Measurements from ENCODE around the gene DENND4C. TPM values are rescaled to one million over a fixed set of nuclear protein-coding genes. Genes with fewer than 3 reads are reported as not detected.

Gene DENND4C
- total RNA-seq, 2 experiments from 2014 or later: 18.8 to 28.6 TPM

- Histone ChIP-seq H4K20me1 (ENCODE audit: insufficient read depth, low read length) (no peaks in the 10 kb centered on the region), H3K4me3 (ENCODE audit: low read depth, low read length, poor library complexity, severe bottlenecking) (no peak overlapping the region), H3K9me3 (ENCODE audit: low read length) (no peaks in the 10 kb centered on the region), H3K9me2 (ENCODE audit: insufficient read depth, low read length) (no peaks in the 10 kb centered on the region), H3K4me1 (ENCODE audit: insufficient read depth, low read length, poor library complexity, severe bottlenecking) (no peaks in the 10 kb centered on the region), H3K4me2 (ENCODE audit: low read length) (no peak overlapping the region), H3K79me2 (ENCODE audit: insufficient read depth, low read depth, low read length) (no peaks in the 10 kb centered on the region), H3K27ac (ENCODE audit: low read depth, low read length, poor library complexity, severe bottlenecking) (no peak overlapping the region), H2AFZ (ENCODE audit: low read length) (no peak overlapping the region; the same call in 1 of the 2 replicates), H3K36me3 (ENCODE audit: insufficient read depth, low read length) (no peaks in the 10 kb centered on the region)
- TF ChIP-seq CTCF (conservative IDR thresholded peaks at IDR 0.05; ENCODE audit: low read length) (no peak), EZH2phosphoT487 (IDR thresholded peaks at IDR 0.05; ENCODE audit: borderline replicate concordance, low read depth, low read length) (no peak)
- ChIA-PET POLR2A (interaction anchor here (0.6 to 1.5 kb wide), 6 partner anchors 17 to 535 kb away, joined by 3 to 8 read pairs (median 4); no protein-coding TSS in a partner anchor), CTCF (ENCODE audit: unreplicated experiment) (no interaction called here)
- DNase-seq (ENCODE audit: low spot score): no peak
- intact Hi-C loops (cut with micrococcal nuclease; ENCODE audit: unreplicated experiment): no loop called here
- no TSS peak for BruUV-seq (replicated peaks)
These were observed 28.3 kb upstream of the DENND4C start for GRCh38 chr9:19201899-19202891.

GRCh38 chr9:19203058-19203457 is 27.4 kb upstream of the DENND4C start:
- Histone ChIP-seq H3K9me2 (ENCODE audit: insufficient read depth, low read length) (no peaks in the 10 kb centered on the region), H3K4me2 (ENCODE audit: low read length) (no peak overlapping the region), H3K79me2 (ENCODE audit: insufficient read depth, low read depth, low read length) (no peaks in the 10 kb centered on the region), H3K9me3 (ENCODE audit: low read length) (no peaks in the 10 kb centered on the region), H3K4me1 (ENCODE audit: insufficient read depth, low read length, poor library complexity, severe bottlenecking) (no peaks in the 10 kb centered on the region), H3K36me3 (ENCODE audit: insufficient read depth, low read length) (no peaks in the 10 kb centered on the region), H3K27ac (ENCODE audit: low read depth, low read length, poor library complexity, severe bottlenecking) (no peak overlapping the region), H2AFZ (ENCODE audit: low read length) (no peak overlapping the region), H4K20me1 (ENCODE audit: insufficient read depth, low read length) (no peaks in the 10 kb centered on the region), H3K4me3 (ENCODE audit: low read depth, low read length, poor library complexity, severe bottlenecking) (no peak overlapping the region)
- TF ChIP-seq EZH2phosphoT487 (IDR thresholded peaks at IDR 0.05; ENCODE audit: borderline replicate concordance, low read depth, low read length) (no peak), CTCF (conservative IDR thresholded peaks at IDR 0.05; ENCODE audit: low read length) (no peak)
- POLR2A ChIA-PET: interaction anchor here (0.6 kb wide), 2 partner anchors 20 to 536 kb away, joined by 3 to 4 read pairs; no protein-coding TSS in a partner anchor
- CTCF ChIA-PET (ENCODE audit: unreplicated experiment): no interaction called here
- DNase-seq (ENCODE audit: low spot score): no peak
- no TSS peak for BruUV-seq (replicated peaks)
- intact Hi-C loops (cut with micrococcal nuclease; ENCODE audit: unreplicated experiment): no loop called here

- no peaks in the 10 kb centered on the region for H3K9me3 ChIP-seq (ENCODE audit: low read length)
- intact Hi-C loops (cut with micrococcal nuclease; ENCODE audit: unreplicated experiment): no loop called here
These were observed 21.8 kb upstream of the DENND4C start for GRCh38 chr9:19208653-19209052.

More at GRCh38 chr9:19208653-19209052, 21.8 kb upstream of the DENND4C start:
- POLR2A ChIA-PET: no interaction called here
- no peak for DNase-seq (ENCODE audit: low spot score)
- no peak overlapping the region for H3K27ac ChIP-seq (ENCODE audit: low read depth, low read length, poor library complexity, severe bottlenecking)
- CTCF ChIA-PET (ENCODE audit: unreplicated experiment): no interaction called here
- no peak overlapping the region for H3K4me3 ChIP-seq (ENCODE audit: low read depth, low read length, poor library complexity, severe bottlenecking)
- H3K36me3 ChIP-seq (ENCODE audit: insufficient read depth, low read length): no peaks in the 10 kb centered on the region
- no peaks in the 10 kb centered on the region for H3K79me2 ChIP-seq (ENCODE audit: insufficient read depth, low read depth, low read length)
- BruUV-seq (replicated peaks): no TSS peak
- H3K4me2 ChIP-seq (ENCODE audit: low read length): no peak overlapping the region
- no peak overlapping the region for H2AFZ ChIP-seq (ENCODE audit: low read length)
- 0 out of 2 replicates have a peak, but pooled peaks cover 4% of the 10 kb centered on the region for H4K20me1 ChIP-seq (ENCODE audit: insufficient read depth, low read length)
- TF ChIP-seq EZH2phosphoT487 (IDR thresholded peaks at IDR 0.05; ENCODE audit: borderline replicate concordance, low read depth, low read length) (no peak), CTCF (conservative IDR thresholded peaks at IDR 0.05; ENCODE audit: low read length) (no peak)
- H3K9me2 ChIP-seq (ENCODE audit: insufficient read depth, low read length): no peaks in the 10 kb centered on the region
- no peaks in the 10 kb centered on the region for H3K4me1 ChIP-seq (ENCODE audit: insufficient read depth, low read length, poor library complexity, severe bottlenecking)
